PC-3 (cell line): Measurements from ENCODE around the gene TPO. TPM values are rescaled to one million over a fixed set of nuclear protein-coding genes. Genes with fewer than 3 reads are reported as not detected.

Source experiments
- ATAC-seq: fragments of 200-7000 bp; cut with Tn5 transposase; 2 replicates; pipeline ENCODE4 v1.9.1; 2020; ENCODE audit warnings: mild to moderate bottlenecking, moderate library complexity
- BruUV-seq: library from RNA; stranded (reverse); fragments of 400-500 nt; replicated peaks from 2 replicates; lab custom pipeline; 2021; lab: Mats Ljungman, UMichigan
- CTCF ChIA-PET: fragments of 300-600 bp; sonication (Branson Sonifier 250); formaldehyde crosslinking; loops from one replicate; lab custom pipeline; 2022; ENCODE audit warnings: antibody characterized with exemption; lab: Charles Lee
- POLR2A ChIA-PET: fragments of 300-600 bp; sonication (Branson Sonifier 250); formaldehyde crosslinking; loops from one replicate; lab custom pipeline; 2022; ENCODE audit warnings: antibody characterized with exemption; ENCODE audit not compliant: unreplicated experiment; lab: Charles Lee
- DNase-seq: peaks from one replicate; pipeline ENCODE4 v3.0.0-alpha.2; 2015
- H2AFZ ChIP-seq: fragments of 300-600 bp; sonication (generic); 2 replicates; pipeline ENCODE4 v1.6.0; 2016; ENCODE audit warnings: antibody characterized with exemption, low read length
- H3F3A ChIP-seq: fragments of 300-600 bp; sonication (generic); one replicate; pipeline ENCODE4 v1.6.0; 2017; ENCODE audit warnings: antibody characterized with exemption, low read length, control low read depth, mild to moderate bottlenecking; ENCODE audit not compliant: unreplicated experiment
- H3K27ac ChIP-seq: fragments of 300-600 bp; sonication (generic); 2 replicates; pipeline ENCODE4 v1.5.1; 2016; ENCODE audit warnings: mild to moderate bottlenecking, low read length
- H3K27me3 ChIP-seq: fragments of 300-600 bp; sonication (generic); 2 replicates; pipeline ENCODE4 v1.6.1; 2016; ENCODE audit warnings: low read length, mixed read lengths
- H3K36me3 ChIP-seq: fragments of 300-600 bp; sonication (generic); 2 replicates; pipeline ENCODE4 v1.6.1; 2016; ENCODE audit warnings: low read depth, mixed run types, low read length, mixed read lengths
- H3K4me1 ChIP-seq: fragments of 300-600 bp; sonication (generic); 2 replicates; pipeline ENCODE4 v1.5.1; 2016; ENCODE audit warnings: low read length; ENCODE audit not compliant: insufficient read depth
- H3K4me2 ChIP-seq: fragments of 300-600 bp; sonication (generic); 2 replicates; pipeline ENCODE4 v1.6.0; 2016; ENCODE audit warnings: low read length
- H3K4me3 ChIP-seq: fragments of 300-600 bp; sonication (generic); 2 replicates; pipeline ENCODE4 v1.5.1; 2016; ENCODE audit warnings: mild to moderate bottlenecking, low read length, mixed read lengths
- H3K79me2 ChIP-seq: fragments of 300-600 bp; sonication (generic); 2 replicates; pipeline ENCODE4 v1.6.1; 2017; ENCODE audit warnings: low read length, mixed read lengths
- H3K9ac ChIP-seq: fragments of 300-600 bp; sonication (generic); 2 replicates; pipeline ENCODE4 v1.6.0; 2016; ENCODE audit warnings: mild to moderate bottlenecking, low read length
- H3K9me2 ChIP-seq: fragments of 300-600 bp; sonication (generic); replicated peaks from 2 replicates; pipeline ENCODE4 v1.6.1; 2016; ENCODE audit warnings: mixed run types, low read length, mixed read lengths
- H3K9me3 ChIP-seq: fragments of 300-600 bp; sonication (generic); 2 replicates; pipeline ENCODE4 v1.6.1; 2016; ENCODE audit warnings: low read length, mixed read lengths
- H4K20me1 ChIP-seq: fragments of 300-600 bp; sonication (generic); 2 replicates; pipeline ENCODE4 v1.6.1; 2016; ENCODE audit warnings: low read length, mixed read lengths
- CTCF ChIP-seq: fragments of 300-600 bp; sonication (generic); conservative IDR thresholded peaks from 2 replicates; pipeline ENCODE4 v1.5.1; 2017; ENCODE audit warnings: antibody characterized with exemption, low read depth, mild to moderate bottlenecking, low read length
- EZH2 ChIP-seq: fragments of 300-600 bp; sonication (generic); IDR thresholded peaks from one replicate; pipeline ENCODE4 v1.6.1; 2017; ENCODE audit warnings: antibody characterized with exemption, mild to moderate bottlenecking, low read length; ENCODE audit not compliant: unreplicated experiment
- EZH2phosphoT487 ChIP-seq: fragments of 300-600 bp; sonication (generic); IDR thresholded peaks from 2 replicates; pipeline ENCODE4 v1.6.1; 2018; ENCODE audit warnings: mild to moderate bottlenecking, antibody characterized with exemption, low read length, borderline replicate concordance
- intact Hi-C: fragments of 100-400 bp; cut with micrococcal nuclease; formaldehyde crosslinking; loops from 2 replicates; pipeline ENCODE4 v1.9.0; 2023
- total RNA-seq: library from RNA; depleted of rRNA; stranded (reverse); fragments of >200 nt; gene quantifications from 2 replicates; pipeline ENCODE4 v1.2.3, GENCODE V29; 2014

The TPO gene
- total RNA-seq, 1 experiment from 2014 or later: not detected

GRCh38 chr2:1503471-1504310 lies 90.4 kb downstream of the TPO start:
- DNase-seq: no peak
- POLR2A ChIA-PET: no interaction called here
- no TSS peak for BruUV-seq

GRCh38 chr2:1504311-1504750 lies 91.1 kb downstream of the TPO start:
- TF ChIP-seq CTCF: no peak
- BruUV-seq: no TSS peak
- Histone ChIP-seq H3K36me3 (no peaks in the 10 kb centered on the region), H2AFZ (no peak overlapping the region), H3K4me3 (no peak overlapping the region), H4K20me1 (no peaks in the 10 kb centered on the region), H3K9me2 (no peaks in the 10 kb centered on the region), H3K4me2 (no peak overlapping the region), H3K79me2 (no peaks in the 10 kb centered on the region), H3K4me1 (no peaks in the 10 kb centered on the region), H3K27me3 (peaks cover 56% of the 10 kb centered on the region), H3F3A (no peaks in the 10 kb centered on the region), H3K27ac (no peak overlapping the region), H3K9me3 (no peaks in the 10 kb centered on the region), H3K9ac (no peak overlapping the region)
- DNase-seq (no peak), ATAC-seq (no peak)
- CTCF ChIA-PET: no interaction called here
- intact Hi-C loops: no loop called here
- POLR2A ChIA-PET: no interaction called here

More at GRCh38 chr2:1503471-1504310, 90.4 kb downstream of the TPO start:
- H3K4me1 ChIP-seq: no peaks in the 10 kb centered on the region
- no peaks in the 10 kb centered on the region for H3K9me3 ChIP-seq
- TF ChIP-seq CTCF (no peak), EZH2phosphoT487 (no peak), EZH2 (no peak)
- no peak overlapping the region for H3K9ac ChIP-seq
- intact Hi-C loops: no loop called here
- H3K4me2 ChIP-seq: no peak overlapping the region
- no peak overlapping the region for H3K4me3 ChIP-seq
- no peak overlapping the region for H2AFZ ChIP-seq
- ATAC-seq: no peak
- no peaks in the 10 kb centered on the region for H3K36me3 ChIP-seq
- no peaks in the 10 kb centered on the region for H3K9me2 ChIP-seq
- no peaks in the 10 kb centered on the region for H3K79me2 ChIP-seq
- no peak overlapping the region for H3K27ac ChIP-seq
- H4K20me1 ChIP-seq: no peaks in the 10 kb centered on the region
- no peaks in the 10 kb centered on the region for H3F3A ChIP-seq
- peaks cover 60% of the 10 kb centered on the region for H3K27me3 ChIP-seq
- CTCF ChIA-PET: no interaction called here

GRCh38 chr2:1505031-1505441 lies 91.8 kb downstream of the TPO start:
- Histone ChIP-seq H3K79me2 (no peaks in the 10 kb centered on the region), H3K9me2 (no peaks in the 10 kb centered on the region), H3K9me3 (no peaks in the 10 kb centered on the region), H3K9ac (no peak overlapping the region), H3K4me2 (no peak overlapping the region), H3K36me3 (no peaks in the 10 kb centered on the region), H4K20me1 (no peaks in the 10 kb centered on the region), H3K4me1 (no peaks in the 10 kb centered on the region), H3K27me3 (peaks cover 55% of the 10 kb centered on the region), H3F3A (no peaks in the 10 kb centered on the region), H3K27ac (no peak overlapping the region), H2AFZ (no peak overlapping the region), H3K4me3 (no peak overlapping the region)
- ChIA-PET POLR2A (no interaction called here), CTCF (no interaction called here)
- TF ChIP-seq CTCF (no peak), EZH2 (no peak), EZH2phosphoT487 (no peak)
- intact Hi-C loops: no loop called here
- BruUV-seq: no TSS peak
- ATAC-seq (no peak), DNase-seq (no peak)
